B cell (primary cell): ENCODE results near the gene PRDM13. TPM values are rescaled to one million over a fixed set of nuclear protein-coding genes. Genes with fewer than 3 reads are reported as not detected.

Source experiments
- ATAC-seq: fragments of 200-7000 bp; cut with Tn5 transposase; one replicate; pipeline ENCODE4 v1.10.0; 2021; ENCODE audit warnings: low read depth, mild to moderate bottlenecking, moderate number of reproducible peaks, moderate library complexity
- CTCF ChIA-PET: fragments of 350-600 bp; sonication (Branson Sonifier 250); formaldehyde crosslinking; loops from one replicate; lab custom pipeline; 2021; ENCODE audit warnings: antibody characterized with exemption, inconsistent platforms; lab: Charles Lee
- POLR2A ChIA-PET: fragments of 350-600 bp; sonication (Branson Sonifier 250); formaldehyde crosslinking; loops from one replicate; lab custom pipeline; 2021; ENCODE audit warnings: antibody characterized with exemption; lab: Charles Lee
- DNase-seq: peaks from one replicate; pipeline ENCODE4 v3.0.0; 2013
- H2AFZ ChIP-seq: 2 replicates; pipeline ENCODE4 v1.6.1; 2012; ENCODE audit warnings: mild to moderate bottlenecking, low read depth, low read length; ENCODE audit not compliant: insufficient read depth, poor library complexity, severe bottlenecking
- H3K27ac ChIP-seq, 2 donors: 1 replicate in 1 of 2; 2 replicates in 1 of 2; pipeline ENCODE4 v1.5.1; 2012 to 2013; ENCODE audit warnings: low read length in 2 of 2, mild to moderate bottlenecking in 2 of 2, moderate library complexity in 1 of 2
- H3K27me3 ChIP-seq, 4 experiments: fragments of 200-600 bp in 1 of 4; sonication (generic) in 1 of 4; replicated peaks in 1 of 4; 1 replicate in 2 of 4; 2 replicates in 2 of 4; pipeline versions ENCODE4 v1.6.1 to v1.7.0; 2013 to 2016; ENCODE audit warnings: low read length in 3 of 4, mild to moderate bottlenecking in 2 of 4, mixed read lengths in 1 of 4, moderate library complexity in 1 of 4; ENCODE audit not compliant: insufficient read depth in 4 of 4, control insufficient read depth in 3 of 4; ENCODE audit errors: control extremely low read depth in 1 of 4
- H3K36me3 ChIP-seq, 2 experiments: replicated peaks in 1 of 2; 1 replicate in 1 of 2; 2 replicates in 1 of 2; pipeline versions ENCODE4 v1.6.1 to v1.7.1; 2013; ENCODE audit warnings: low read length in 1 of 2; ENCODE audit not compliant: insufficient read depth in 2 of 2, control insufficient read depth in 1 of 2; ENCODE audit errors: control extremely low read depth in 1 of 2, extremely low read depth in 1 of 2
- H3K4me1 ChIP-seq, 2 donors: fragments of 200-600 bp in 1 of 2; sonication (generic) in 1 of 2; 1 replicate in 1 of 2; 2 replicates in 1 of 2; pipeline versions ENCODE4 v1.5.1 to v1.6.1; 2013 to 2017; ENCODE audit warnings: low read length in 2 of 2; ENCODE audit not compliant: control insufficient read depth in 2 of 2, insufficient read depth in 2 of 2
- H3K4me2 ChIP-seq: replicated peaks from 2 replicates; pipeline ENCODE3; 2012; ENCODE audit warnings: mild to moderate bottlenecking, low read depth, low read length; ENCODE audit not compliant: poor library complexity, severe bottlenecking
- H3K4me3 ChIP-seq, 5 experiments: fragments of 200-600 bp in 1 of 5; sonication (generic) in 1 of 5; 1 replicate in 3 of 5; 2 replicates in 2 of 5; pipeline versions ENCODE4 v1.5.1 to v1.7.0; 2011 to 2016; ENCODE audit warnings: low read length in 4 of 5, mild to moderate bottlenecking in 4 of 5, low read depth in 2 of 5, control low read depth in 1 of 5, moderate library complexity in 1 of 5; ENCODE audit not compliant: insufficient read depth in 1 of 5; ENCODE audit errors: control extremely low read depth in 1 of 5, extremely low read depth in 1 of 5
- H3K79me2 ChIP-seq: fragments of 200-600 bp; sonication (generic); one replicate; pipeline ENCODE4 v1.6.0; 2016; ENCODE audit warnings: low read length; ENCODE audit not compliant: control insufficient read depth, insufficient read depth
- H3K9ac ChIP-seq: fragments of 200-600 bp; sonication (generic); 2 replicates; pipeline ENCODE4 v1.6.1; 2017; ENCODE audit warnings: mild to moderate bottlenecking, low read length, moderate library complexity
- H3K9me3 ChIP-seq, 3 donors: one replicate each; pipeline versions ENCODE4 v1.6.1 to v1.7.1; 2013; ENCODE audit warnings: low read length in 2 of 3; ENCODE audit not compliant: control insufficient read depth in 2 of 3, insufficient read depth in 1 of 3; ENCODE audit errors: control extremely low read depth in 1 of 3
- H4K20me1 ChIP-seq: 2 replicates; pipeline ENCODE4 v1.6.0; 2012; ENCODE audit warnings: mild to moderate bottlenecking, low read length; ENCODE audit not compliant: insufficient read depth, control insufficient read depth, poor library complexity, severe bottlenecking
- H3K27ac Mint-ChIP-seq: one replicate; pipeline ENCODE4 v1.8.0; 2021; ENCODE audit warnings: mixed read lengths
- H3K27me3 Mint-ChIP-seq: one replicate; pipeline ENCODE4 v1.8.0; 2021; ENCODE audit warnings: mixed read lengths
- H3K4me1 Mint-ChIP-seq: one replicate; pipeline ENCODE4 v1.8.0; 2021; ENCODE audit warnings: mixed read lengths
- H3K4me3 Mint-ChIP-seq: one replicate; pipeline ENCODE4 v1.8.0; 2021; ENCODE audit warnings: mixed read lengths
- H3K9me3 Mint-ChIP-seq: one replicate; pipeline ENCODE4 v1.8.0; 2022; ENCODE audit warnings: mixed read lengths; ENCODE audit not compliant: insufficient read depth
- EZH2 ChIP-seq: IDR thresholded peaks from 2 replicates; pipeline ENCODE4 v1.6.1; 2012; ENCODE audit warnings: borderline replicate concordance, low read depth, mild to moderate bottlenecking, moderate library complexity, low read length; ENCODE audit not compliant: insufficient read depth, poor library complexity, severe bottlenecking
- WGBS: methylation state at CpG from one replicate; pipeline ENCODE4 v1.1.5; 2013; ENCODE audit warnings: missing lambda C conversion rate; ENCODE audit not compliant: insufficient coverage; 5-methylcytosine and 5-hydroxymethylcytosine counted together
- intact Hi-C: fragments of 100-400 bp; cut with micrococcal nuclease; formaldehyde crosslinking; loops from one replicate; pipeline ENCODE4 v1.10.0; 2022
- polyA plus RNA-seq: library from polyadenylated mRNA; depleted of rRNA; stranded (reverse); fragments of >200 nt; gene quantifications from 2 replicates; pipeline ENCODE4 v1.2.3, GENCODE V29; 2012
- total RNA-seq, 2 donors: library from RNA; stranded (reverse); fragments of 120-200 nt in 1 of 2; gene quantifications; 1 replicate in 1 of 2; 2 replicates in 1 of 2; pipeline versions ENCODE4 v1.2.3 to v1.2.4, GENCODE V29; 2013 to 2022
- TF ChIP-seq, protein P1 (sequence below): fragments of 200-600 bp; IDR thresholded peaks from one replicate; pipeline ENCODE4 v1.8.0; 2022; ENCODE audit warnings: antibody characterized with exemption, mild to moderate bottlenecking

Gene PRDM13
- total and polyA plus RNA-seq, 2 donors (not counting 1 experiment from before 2014, with no cell fraction given), result not detected

DNA sequence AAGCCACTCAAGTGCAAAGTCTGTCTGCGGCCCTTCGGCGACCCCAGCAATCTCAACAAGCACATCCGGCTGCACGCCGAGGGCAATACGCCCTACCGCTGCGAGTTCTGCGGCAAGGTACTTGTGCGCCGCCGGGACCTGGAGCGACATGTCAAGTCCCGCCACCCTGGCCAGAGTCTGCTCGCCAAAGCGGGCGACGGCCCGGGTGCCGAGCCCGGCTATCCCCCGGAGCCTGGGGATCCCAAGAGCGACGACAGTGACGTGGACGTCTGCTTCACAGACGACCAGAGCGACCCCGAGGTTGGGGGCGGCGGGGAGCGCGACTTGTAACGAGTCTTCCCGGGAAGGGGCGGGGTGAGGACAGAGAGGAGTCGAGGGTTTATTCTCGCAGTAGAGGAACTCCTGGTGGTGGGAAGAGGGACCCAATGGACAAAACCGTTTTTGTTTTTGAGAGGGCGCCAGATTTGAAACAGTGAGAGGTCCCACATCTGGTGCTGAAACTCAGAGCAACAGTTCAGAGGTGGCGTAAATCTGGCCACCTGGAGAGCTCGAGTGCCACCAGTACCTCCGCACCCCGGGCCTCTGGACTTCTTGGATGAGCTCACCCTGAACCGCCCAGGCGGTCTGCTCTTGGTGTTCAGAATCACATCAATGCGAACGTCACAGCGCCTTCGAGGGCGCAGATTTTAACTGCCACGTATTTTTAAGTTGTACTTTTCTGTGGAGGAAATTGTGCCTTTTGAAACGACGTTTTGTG, 8.0 kb downstream of the PRDM13 start:
- ATAC-seq (peak; percentile 15), DNase-seq (peak; percentile 64)
- peak overlapping the region; percentile 97 for H3K4me2 ChIP-seq
- H3K4me3 Mint-ChIP-seq, result peak overlapping the region; percentile 86
- no peaks in the 10 kb centered on the region for H4K20me1 ChIP-seq
- peak overlapping the region; percentile 65 for H3K9ac ChIP-seq
- peaks cover 0 to 30% (median 5%) of the 10 kb centered on the region in 3 donors for H3K9me3 ChIP-seq
- H3K27me3 ChIP-seq, result peaks cover 0 to 75% (median 71%) of the 10 kb centered on the region in 4 experiments
- H3K4me1 ChIP-seq, result peaks cover 21 to 34% of the 10 kb centered on the region in 2 donors
- H2AFZ ChIP-seq, result peak overlapping the region; percentile 81
- H3K79me2 ChIP-seq, result no peaks in the 10 kb centered on the region
- peak overlapping the region; percentile 32 for H3K27ac Mint-ChIP-seq
- ChIA-PET CTCF (interaction anchor here (1.1 to 1.2 kb wide), 2 partner anchors 13 to 26 kb away, joined by 3 read pairs; no protein-coding TSS in a partner anchor), POLR2A (no interaction called here)
- intact Hi-C loops, result loop anchor here (1.0 to 5.0 kb wide), 6 partner anchors 12 to 843 kb away; no protein-coding TSS in a partner anchor
- 7% methylated on average over 53 of the region's 55 CpGs for WGBS
- peak; percentile 92 for TF ChIP-seq EZH2
- TF ChIP-seq, protein P1, sequence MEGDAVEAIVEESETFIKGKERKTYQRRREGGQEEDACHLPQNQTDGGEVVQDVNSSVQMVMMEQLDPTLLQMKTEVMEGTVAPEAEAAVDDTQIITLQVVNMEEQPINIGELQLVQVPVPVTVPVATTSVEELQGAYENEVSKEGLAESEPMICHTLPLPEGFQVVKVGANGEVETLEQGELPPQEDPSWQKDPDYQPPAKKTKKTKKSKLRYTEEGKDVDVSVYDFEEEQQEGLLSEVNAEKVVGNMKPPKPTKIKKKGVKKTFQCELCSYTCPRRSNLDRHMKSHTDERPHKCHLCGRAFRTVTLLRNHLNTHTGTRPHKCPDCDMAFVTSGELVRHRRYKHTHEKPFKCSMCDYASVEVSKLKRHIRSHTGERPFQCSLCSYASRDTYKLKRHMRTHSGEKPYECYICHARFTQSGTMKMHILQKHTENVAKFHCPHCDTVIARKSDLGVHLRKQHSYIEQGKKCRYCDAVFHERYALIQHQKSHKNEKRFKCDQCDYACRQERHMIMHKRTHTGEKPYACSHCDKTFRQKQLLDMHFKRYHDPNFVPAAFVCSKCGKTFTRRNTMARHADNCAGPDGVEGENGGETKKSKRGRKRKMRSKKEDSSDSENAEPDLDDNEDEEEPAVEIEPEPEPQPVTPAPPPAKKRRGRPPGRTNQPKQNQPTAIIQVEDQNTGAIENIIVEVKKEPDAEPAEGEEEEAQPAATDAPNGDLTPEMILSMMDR, result no peak
- peak overlapping the region in 4 of 5 experiments; percentile 34 to 68 (median 52) for H3K4me3 ChIP-seq
- H3K27me3 Mint-ChIP-seq, result peaks cover 67% of the 10 kb centered on the region
- peaks cover 9% of the 10 kb centered on the region for H3K4me1 Mint-ChIP-seq
- H3K9me3 Mint-ChIP-seq, result no peaks in the 10 kb centered on the region
- no peak overlapping the region for H3K27ac ChIP-seq
- H3K36me3 ChIP-seq, result no peaks in the 10 kb centered on the region

GRCh38 chr6:99617131-99617530, 10.5 kb downstream of the PRDM13 start:
- Histone ChIP-seq H3K79me2 (no peaks in the 10 kb centered on the region), H3K4me1 (peaks cover 21 to 37% of the 10 kb centered on the region in 2 donors), H3K9ac (no peak overlapping the region), H2AFZ (no peak overlapping the region), H3K27me3 (peaks cover 0 to 72% (median 69%) of the 10 kb centered on the region in 4 experiments), H3K9me3 (peaks cover 0 to 30% (median 5%) of the 10 kb centered on the region in 3 donors), H3K27ac (no peak overlapping the region), H3K4me2 (no peak overlapping the region), H3K36me3 (no peaks in the 10 kb centered on the region), H3K4me3 (no peak overlapping the region), H4K20me1 (no peaks in the 10 kb centered on the region)
- CTCF ChIA-PET, result interaction anchor here (0.7 to 1.3 kb wide), 2 partner anchors 12 to 148 kb away, joined by 3 read pairs; no protein-coding TSS in a partner anchor
- POLR2A ChIA-PET, result no interaction called here
- intact Hi-C loops, result no loop called here
- TF ChIP-seq, protein P1, result no peak
- no peak for TF ChIP-seq EZH2
- Mint-ChIP-seq H3K4me1 (peaks cover 9% of the 10 kb centered on the region), H3K27me3 (peaks cover 66% of the 10 kb centered on the region), H3K4me3 (no peak overlapping the region), H3K9me3 (no peaks in the 10 kb centered on the region), H3K27ac (no peak overlapping the region)
- DNase-seq (no peak), ATAC-seq (no peak)
- WGBS, result no CpG with 5 or more reads among the region's 2 CpGs
